C4-2B (cell line): ENCODE data around the gene YIPF6.
"Not testable (repeated sequence)": the region's sequence is repeated elsewhere in the genome, so short reads cannot be mapped to it uniquely, and the experiment has no call there.

Experiments used
- H3K27ac ChIP-seq: fragments of 450-650 bp; 2 replicates; pipeline ENCODE4 v1.5.1; 2017
- ZFX ChIP-seq: fragments of 450-650 bp; IDR thresholded peaks from 2 replicates; pipeline ENCODE4 v1.6.1; 2017
- TF ChIP-seq, protein P1 (sequence below): fragments of 450-650 bp; conservative IDR thresholded peaks from 2 replicates; pipeline ENCODE4 v1.5.1; 2017; ENCODE audit warnings: mild to moderate bottlenecking

YIPF6 gene

GRCh38 chrX:68462653-68463052 lies 36.2 kb upstream of the YIPF6 start:
- H3K27ac ChIP-seq = no peak overlapping the region

GRCh38 chrX:68463880-68464279 lies 35.0 kb upstream of the YIPF6 start:
- TF ChIP-seq, protein P1, sequence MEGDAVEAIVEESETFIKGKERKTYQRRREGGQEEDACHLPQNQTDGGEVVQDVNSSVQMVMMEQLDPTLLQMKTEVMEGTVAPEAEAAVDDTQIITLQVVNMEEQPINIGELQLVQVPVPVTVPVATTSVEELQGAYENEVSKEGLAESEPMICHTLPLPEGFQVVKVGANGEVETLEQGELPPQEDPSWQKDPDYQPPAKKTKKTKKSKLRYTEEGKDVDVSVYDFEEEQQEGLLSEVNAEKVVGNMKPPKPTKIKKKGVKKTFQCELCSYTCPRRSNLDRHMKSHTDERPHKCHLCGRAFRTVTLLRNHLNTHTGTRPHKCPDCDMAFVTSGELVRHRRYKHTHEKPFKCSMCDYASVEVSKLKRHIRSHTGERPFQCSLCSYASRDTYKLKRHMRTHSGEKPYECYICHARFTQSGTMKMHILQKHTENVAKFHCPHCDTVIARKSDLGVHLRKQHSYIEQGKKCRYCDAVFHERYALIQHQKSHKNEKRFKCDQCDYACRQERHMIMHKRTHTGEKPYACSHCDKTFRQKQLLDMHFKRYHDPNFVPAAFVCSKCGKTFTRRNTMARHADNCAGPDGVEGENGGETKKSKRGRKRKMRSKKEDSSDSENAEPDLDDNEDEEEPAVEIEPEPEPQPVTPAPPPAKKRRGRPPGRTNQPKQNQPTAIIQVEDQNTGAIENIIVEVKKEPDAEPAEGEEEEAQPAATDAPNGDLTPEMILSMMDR = no peak
- TF ChIP-seq ZFX = no peak

More at GRCh38 chrX:68462653-68463052, 36.2 kb upstream of the YIPF6 start:
- no peak for TF ChIP-seq ZFX
- TF ChIP-seq, protein P1 = peak; percentile 51

GRCh38 chrX:68464796-68465195 lies 34.1 kb upstream of the YIPF6 start:
- H3K27ac ChIP-seq = no peak overlapping the region
- TF ChIP-seq, protein P1 = no peak

More at GRCh38 chrX:68463880-68464279, 35.0 kb upstream of the YIPF6 start:
- no peak overlapping the region for H3K27ac ChIP-seq

- TF ChIP-seq, protein P1 = no peak
- no peak for TF ChIP-seq ZFX
- H3K27ac ChIP-seq = no peak overlapping the region
Observed at GRCh38 chrX:68480969-68481368, 17.9 kb upstream of the YIPF6 start.

GRCh38 chrX:68486198-68486597 lies 12.7 kb upstream of the YIPF6 start:
- not testable (repeated sequence) for H3K27ac ChIP-seq

- no peak for TF ChIP-seq ZFX
- TF ChIP-seq, protein P1 = no peak
- H3K27ac ChIP-seq = no peak overlapping the region
Observed at GRCh38 chrX:68487254-68487653, 11.6 kb upstream of the YIPF6 start.

- no peak overlapping the region for H3K27ac ChIP-seq
- TF ChIP-seq ZFX = no peak
- TF ChIP-seq, protein P1 = no peak
Observed at GRCh38 chrX:68487924-68488323, 10.9 kb upstream of the YIPF6 start.

GRCh38 chrX:68488657-68489056 lies 10.2 kb upstream of the YIPF6 start:
- TF ChIP-seq, protein P1 = no peak
- no peak for TF ChIP-seq ZFX
- H3K27ac ChIP-seq = no peak overlapping the region
